Measurements from ENCODE around the gene ICOS.

Gene ICOS

DNA sequence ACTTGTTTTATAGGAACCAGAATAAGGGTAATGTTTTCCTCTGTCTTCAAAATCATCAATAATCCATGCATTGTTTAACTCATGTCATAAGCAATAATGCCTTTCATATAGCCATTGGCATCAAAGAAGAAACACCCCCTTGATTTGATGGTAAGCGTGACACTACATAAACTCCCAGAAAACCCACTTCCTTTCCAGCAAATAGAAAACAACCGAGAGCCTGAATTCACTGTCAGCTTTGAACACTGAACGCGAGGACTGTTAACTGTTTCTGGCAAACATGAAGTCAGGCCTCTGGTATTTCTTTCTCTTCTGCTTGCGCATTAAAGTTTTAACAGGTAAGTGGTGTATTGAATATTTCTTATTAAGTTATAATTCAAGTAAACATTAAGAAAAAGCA, at the start of gene ICOS:
TSS of gene ICOS (plus strand) at position 229 of the 400 bp plus-strand sequence. CDS start at position 281, 52 bp downstream.
- no peak for DNase-seq (ENCODE audit: extremely low read depth, insufficient read length)
- Histone ChIP-seq H3K4me3 (replicated peaks; ENCODE audit: low read depth, low read length) (no peak within 1 kb of the TSS), H3K36me3 (ENCODE audit: control insufficient read depth, insufficient read depth, low read length) (no peaks in the 10 kb centered on the region), H3K27me3 (replicated peaks; ENCODE audit: control insufficient read depth, insufficient read depth, low read length) (no peaks in the 10 kb centered on the region)
- TF ChIP-seq, protein P1, sequence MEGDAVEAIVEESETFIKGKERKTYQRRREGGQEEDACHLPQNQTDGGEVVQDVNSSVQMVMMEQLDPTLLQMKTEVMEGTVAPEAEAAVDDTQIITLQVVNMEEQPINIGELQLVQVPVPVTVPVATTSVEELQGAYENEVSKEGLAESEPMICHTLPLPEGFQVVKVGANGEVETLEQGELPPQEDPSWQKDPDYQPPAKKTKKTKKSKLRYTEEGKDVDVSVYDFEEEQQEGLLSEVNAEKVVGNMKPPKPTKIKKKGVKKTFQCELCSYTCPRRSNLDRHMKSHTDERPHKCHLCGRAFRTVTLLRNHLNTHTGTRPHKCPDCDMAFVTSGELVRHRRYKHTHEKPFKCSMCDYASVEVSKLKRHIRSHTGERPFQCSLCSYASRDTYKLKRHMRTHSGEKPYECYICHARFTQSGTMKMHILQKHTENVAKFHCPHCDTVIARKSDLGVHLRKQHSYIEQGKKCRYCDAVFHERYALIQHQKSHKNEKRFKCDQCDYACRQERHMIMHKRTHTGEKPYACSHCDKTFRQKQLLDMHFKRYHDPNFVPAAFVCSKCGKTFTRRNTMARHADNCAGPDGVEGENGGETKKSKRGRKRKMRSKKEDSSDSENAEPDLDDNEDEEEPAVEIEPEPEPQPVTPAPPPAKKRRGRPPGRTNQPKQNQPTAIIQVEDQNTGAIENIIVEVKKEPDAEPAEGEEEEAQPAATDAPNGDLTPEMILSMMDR (IDR thresholded peaks at IDR 0.05; ENCODE audit: insufficient read depth, low read length, poor library complexity, severe bottlenecking), result no peak

DNA sequence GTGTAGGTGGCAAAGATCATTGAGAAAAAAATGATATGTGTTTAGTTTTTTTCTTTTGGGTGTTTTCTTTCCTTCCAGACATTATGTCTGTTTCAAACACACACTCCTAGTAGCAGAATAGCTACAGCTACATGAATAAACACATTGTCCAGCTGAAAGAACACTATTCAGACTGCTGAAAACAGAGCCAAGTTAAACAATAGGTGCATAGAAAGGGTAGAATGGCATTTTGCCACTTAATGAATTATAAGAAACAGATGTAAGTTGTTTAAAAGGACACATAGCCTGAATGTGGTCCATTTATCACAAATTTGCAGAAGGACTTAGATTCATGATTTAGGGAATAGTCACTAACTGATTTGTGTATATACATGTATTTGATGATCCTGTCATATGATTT, 48.9 kb upstream of the ICOS start:
- Histone ChIP-seq H3K36me3 (ENCODE audit: control insufficient read depth, insufficient read depth, low read length) (no peaks in the 10 kb centered on the region), H3K27me3 (replicated peaks; ENCODE audit: control insufficient read depth, insufficient read depth, low read length) (peaks cover 2% of the 10 kb centered on the region), H3K4me3 (replicated peaks; ENCODE audit: low read depth, low read length) (no peak overlapping the region)
- no peak for DNase-seq (ENCODE audit: extremely low read depth, insufficient read length)
- TF ChIP-seq, protein P1 (IDR thresholded peaks at IDR 0.05; ENCODE audit: insufficient read depth, low read length, poor library complexity, severe bottlenecking), result no peak

DNA sequence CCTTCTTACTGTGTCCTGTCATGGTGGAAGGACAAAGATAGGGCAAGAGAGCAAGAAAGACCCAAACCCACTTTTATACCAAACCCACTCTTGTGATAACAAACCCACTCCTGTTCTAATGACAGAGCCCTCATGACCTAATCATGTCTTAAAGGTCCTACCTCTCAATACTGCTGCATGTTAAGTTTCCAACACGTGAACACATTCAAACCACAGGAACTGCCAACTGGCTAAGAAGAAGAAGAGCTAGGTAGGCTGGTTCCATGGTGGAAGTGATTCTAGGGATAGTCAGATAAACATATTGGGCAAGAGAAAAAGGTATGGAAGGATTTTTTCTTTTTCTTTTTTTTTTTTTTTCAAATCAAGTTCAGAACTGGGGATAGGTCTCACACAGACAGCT, 47.0 kb upstream of the ICOS start:
- peaks cover 2% of the 10 kb centered on the region for H3K27me3 ChIP-seq (replicated peaks; ENCODE audit: control insufficient read depth, insufficient read depth, low read length)
- no peak for DNase-seq (ENCODE audit: extremely low read depth, insufficient read length)
- TF ChIP-seq, protein P1 (IDR thresholded peaks at IDR 0.05; ENCODE audit: insufficient read depth, low read length, poor library complexity, severe bottlenecking), result no peak
- no peaks in the 10 kb centered on the region for H3K36me3 ChIP-seq (ENCODE audit: control insufficient read depth, insufficient read depth, low read length)
- H3K4me3 ChIP-seq (replicated peaks; ENCODE audit: low read depth, low read length), result no peak overlapping the region

- TF ChIP-seq, protein P1 (IDR thresholded peaks at IDR 0.05; ENCODE audit: insufficient read depth, low read length, poor library complexity, severe bottlenecking), result no peak
- peaks cover 2% of the 10 kb centered on the region for H3K27me3 ChIP-seq (replicated peaks; ENCODE audit: control insufficient read depth, insufficient read depth, low read length)
- H3K36me3 ChIP-seq (ENCODE audit: control insufficient read depth, insufficient read depth, low read length), result no peaks in the 10 kb centered on the region
- no peak for DNase-seq (ENCODE audit: extremely low read depth, insufficient read length)
- no peak overlapping the region for H3K4me3 ChIP-seq (replicated peaks; ENCODE audit: low read depth, low read length)
Observed at GRCh38 chr2:203889944-203890343, 46.6 kb upstream of the ICOS start.

DNA sequence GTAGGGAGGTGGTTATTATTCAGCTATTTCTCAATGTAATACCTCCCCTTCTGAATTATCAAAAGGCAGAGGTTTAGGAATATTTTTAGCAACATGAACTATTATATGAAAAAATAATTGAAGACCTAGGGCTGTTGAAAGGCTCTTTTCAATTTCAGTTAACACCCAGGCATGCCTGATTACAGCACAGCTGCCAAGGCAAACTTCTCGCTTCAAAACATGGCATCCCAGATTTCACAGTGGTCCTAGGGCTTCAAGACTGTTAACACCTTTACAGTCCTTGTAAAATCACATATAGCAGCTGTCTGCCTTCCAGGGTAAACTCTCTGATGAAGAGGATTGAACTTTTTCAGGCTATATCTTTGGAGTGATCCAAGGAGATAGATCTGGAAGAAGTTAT, 45.8 kb upstream of the ICOS start:
- no peak for DNase-seq (ENCODE audit: extremely low read depth, insufficient read length)
- Histone ChIP-seq H3K27me3 (replicated peaks; ENCODE audit: control insufficient read depth, insufficient read depth, low read length) (no peaks in the 10 kb centered on the region; the same call in 1 of the 2 replicates), H3K36me3 (ENCODE audit: control insufficient read depth, insufficient read depth, low read length) (no peaks in the 10 kb centered on the region), H3K4me3 (replicated peaks; ENCODE audit: low read depth, low read length) (no peak overlapping the region)
- TF ChIP-seq, protein P1 (IDR thresholded peaks at IDR 0.05; ENCODE audit: insufficient read depth, low read length, poor library complexity, severe bottlenecking), result no peak

DNA sequence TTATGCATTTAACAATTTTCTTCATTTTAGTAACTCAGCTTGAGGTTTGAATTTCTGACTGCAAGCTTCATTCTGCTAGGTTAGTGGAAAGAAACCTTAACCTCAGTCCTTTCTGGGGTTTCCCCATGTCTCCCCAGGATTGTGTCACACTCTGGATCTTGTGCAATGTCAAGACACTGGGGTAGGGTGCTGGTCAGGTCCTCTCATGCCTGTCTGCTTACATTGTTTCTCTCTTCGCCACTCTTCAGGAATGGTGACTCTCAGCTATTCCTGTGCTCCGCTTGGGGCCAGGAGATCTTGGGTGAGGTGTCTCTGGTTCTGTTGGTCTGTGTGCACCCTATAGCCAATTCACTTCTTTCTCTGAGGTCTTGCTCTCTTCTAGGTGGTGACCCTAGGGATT, 45.1 kb upstream of the ICOS start:
- no peak overlapping the region for H3K4me3 ChIP-seq (replicated peaks; ENCODE audit: low read depth, low read length)
- no peak for DNase-seq (ENCODE audit: extremely low read depth, insufficient read length)
- TF ChIP-seq, protein P1 (IDR thresholded peaks at IDR 0.05; ENCODE audit: insufficient read depth, low read length, poor library complexity, severe bottlenecking), result no peak
- H3K36me3 ChIP-seq (ENCODE audit: control insufficient read depth, insufficient read depth, low read length), result no peaks in the 10 kb centered on the region
- H3K27me3 ChIP-seq (replicated peaks; ENCODE audit: control insufficient read depth, insufficient read depth, low read length), result no peaks in the 10 kb centered on the region; the same call in 1 of the 2 replicates
